Heart left ventricle (tissue), 16 donors: Measurements from ENCODE around the gene POLR2A. TPM values are rescaled to one million over a fixed set of nuclear protein-coding genes. Genes with fewer than 3 reads are reported as not detected.

ENCODE experiments used
- ATAC-seq, 4 donors: fragments of 200-7000 bp; cut with Tn5 transposase; one replicate each; pipeline ENCODE4 v1.9.1; 2020 to 2022; ENCODE audit warnings: moderate library complexity in 4 of 4, mild to moderate bottlenecking in 3 of 4, moderate number of reproducible peaks in 1 of 4
- DNase-seq, 5 donors: peaks; one replicate each; pipeline ENCODE4 v3.0.0-alpha.2; 2020
- H3K27ac ChIP-seq, 12 donors: fragments of 200-600 bp; sonication (generic) in 4 of 12; one replicate each; pipeline versions ENCODE4 v1.5.0 to v1.8.0; 2016 to 2022; ENCODE audit warnings: mild to moderate bottlenecking in 2 of 12
- H3K27me3 ChIP-seq, 9 donors: fragments of 200-600 bp; sonication (generic) in 2 of 9; one replicate each; pipeline versions ENCODE4 v1.5.1 to v1.8.0; 2016 to 2022; ENCODE audit warnings: mild to moderate bottlenecking in 3 of 9
- H3K36me3 ChIP-seq, 9 donors: fragments of 200-600 bp; sonication (generic) in 2 of 9; one replicate each; pipeline versions ENCODE4 v1.5.0 to v1.8.0; 2018 to 2022; ENCODE audit warnings: mild to moderate bottlenecking in 2 of 9
- H3K4me1 ChIP-seq, 12 donors: fragments of 200-600 bp; sonication (generic) in 4 of 12; one replicate each; pipeline versions ENCODE4 v1.5.0 to v1.8.0; 2016 to 2022; ENCODE audit warnings: mild to moderate bottlenecking in 3 of 12
- H3K4me3 ChIP-seq, 12 donors: fragments of 200-600 bp; sonication (generic) in 4 of 12; one replicate each; pipeline versions ENCODE4 v1.5.0 to v1.8.0; 2017 to 2022; ENCODE audit warnings: mild to moderate bottlenecking in 9 of 12, moderate library complexity in 4 of 12
- H3K9me3 ChIP-seq, 12 donors: fragments of 200-600 bp; sonication (generic) in 4 of 12; one replicate each; pipeline versions ENCODE4 v1.5.0 to v1.8.0; 2016 to 2022; ENCODE audit warnings: mild to moderate bottlenecking in 1 of 12
- CTCF ChIP-seq, 12 donors: fragments of 200-600 bp; sonication (generic) in 4 of 12; IDR thresholded peaks; one replicate each; pipeline versions ENCODE4 v1.5.0 to v1.8.0; 2018 to 2022; ENCODE audit warnings: antibody characterized with exemption in 12 of 12, mild to moderate bottlenecking in 5 of 12
- POLR2A ChIP-seq, 2 donors: fragments of 450-650 bp; IDR thresholded peaks; one replicate each; pipeline ENCODE4 v1.6.1; 2017; ENCODE audit warnings: antibody characterized with exemption in 2 of 2, mild to moderate bottlenecking in 2 of 2, moderate library complexity in 2 of 2
- WGBS, 4 donors: extraction: QIAGEN DNeasy Blood & Tissue Kit in 2 of 4; methylation state at CpG; one replicate each; pipeline versions ENCODE4 v1.1.5 to v1.1.7; 2013 to 2018; 5-methylcytosine and 5-hydroxymethylcytosine counted together
- intact Hi-C, 10 donors: fragments of 100-400 bp; cut with DNase I; formaldehyde crosslinking; loops; one replicate each; pipeline versions ENCODE4 v1.11.1 to v1.14.2; 2022
- long read RNA-seq, 3 donors: library from polyadenylated mRNA; unstranded; transcript quantifications; one replicate each; pipeline ENCODE4 v2.0.0, GENCODE V29; 2020 to 2021
- polyA plus RNA-seq, 2 donors: library from polyadenylated mRNA; stranded (reverse); fragments of 200-250 nt; gene quantifications; one replicate each; pipeline ENCODE4 v1.2.3, GENCODE V29; 2013
- total RNA-seq, 9 donors: library from RNA; depleted of rRNA in 2 of 9; stranded (reverse); fragments of >200 nt in 2 of 9; fragmentation: NEBNext Ultra II Directional in 3 of 9; extraction: Animal tissue kit (Norgen Biotek cat#: 25700) in 3 of 9; gene quantifications; one replicate each; pipeline versions ENCODE4 v1.1.0 to v1.2.4, GENCODE V29; 2016 to 2023
- donor health status: ischemic (EF 13 %, LVEDD 7.1; RV severe dilation, severe dysfunction).
- donor health status: healthy with polysubstance abuse.
- donor health status: DM: no; HTN: yes; CAD: no.
- donor health status: DM: no; HTN: no; CAD: no.
- donor health status: ischemic (EF 25% LVEDD 6.9; RV normal size, moderate dysfunction).
- donor health status: ischemic (EF 25% LVEDD 5.7; RV mildly dilated, moderate dysfunction).
- donor health status: healthy.
- donor health status: DM: yes; HTN: yes; CAD: no.
- donor health status: ischemic (EF 35%, LVEDD 5.7; RV mildly dilated, moderate dysfunction).
- donor health status: nonischemic (EF 11% LVEDD 7.7; RV severe dilation, severe dysfunction).
- donor health status: DM: yes; HTN: yes; CAD: no.
- donor health status: PGD.
- donor health status: ischemic (EF 29% LVEDD 5.4; RV normal size, mild dysfunction).
- donor health status: nonischemic (EF 23%, LVEDD 6.1; RV moderate dilation, normal function).

The POLR2A gene
- total RNA-seq = 10 to 100 TPM; 31.4 to 77.6 (median 50.7) TPM
- polyA plus RNA-seq = 10 to 100 TPM; 17.3 to 18.5 TPM
- long read RNA-seq, donor 1, partial matches to known transcripts = 2 of 5 reads
- long read RNA-seq, donor 1, other reads (novel, unspliced or antisense) = 2 of 5 reads
- long read RNA-seq, donor 2, partial matches to known transcripts = 0 of 1 reads
- long read RNA-seq, donor 2, other reads (novel, unspliced or antisense) = 1 of 1 reads
- long read RNA-seq, donor 3, partial matches to known transcripts = 3 of 5 reads
- long read RNA-seq, donor 3, other reads (novel, unspliced or antisense) = 2 of 5 reads

- intact Hi-C loops = loop anchor here in 7 of 10 donors (1.0 to 10.0 kb wide), 14 partner anchors 47 to 249 kb away; partner anchors contain the start of genes KCTD11 (in 4 of the 7), FGF11 (in 3 of the 7), TMEM102 (in 3 of the 7) and TMEM256 (in 3 of the 7)
- Histone ChIP-seq H3K4me1 (peaks cover 8 to 76% (median 55%) of the 10 kb centered on the region in 12 donors), H3K27me3 (no peaks in the 10 kb centered on the region), H3K27ac (peak within 1 kb of the TSS; percentile 94 to 100 (median 100)), H3K36me3 (peaks cover 0 to 5% (median 0%) of the 10 kb centered on the region in 9 donors), H3K9me3 (no peaks in the 10 kb centered on the region), H3K4me3 (peak within 1 kb of the TSS; percentile 35 to 85 (median 72))
- peak in 1 of 12 donors; percentile 4 for TF ChIP-seq CTCF (IDR thresholded peaks at IDR 0.05)
- peak; percentile 99 to 100 for TF ChIP-seq POLR2A (IDR thresholded peaks at IDR 0.05)
- DNase-seq (peak; percentile 98 to 99 (median 99)), ATAC-seq (peak; percentile 84 to 90 (median 87))
- WGBS, 4 donors = 0 to 1% (median 0%) methylated on average over 56 to 64 of the region's 64 CpGs
Observed at GRCh38 chr17:7484067-7484918, at the start of gene POLR2A. POLR2A (plus strand) TSS chr17:7484366.

GRCh38 chr17:7435676-7436555 lies 48.2 kb upstream of the POLR2A start:
- Histone ChIP-seq H3K36me3 (no peaks in the 10 kb centered on the region), H3K27ac (peak overlapping the region in 11 of 12 donors; percentile 3 to 91 (median 52)), H3K27me3 (peaks cover 0 to 42% (median 8%) of the 10 kb centered on the region in 9 donors), H3K9me3 (no peaks in the 10 kb centered on the region), H3K4me1 (peaks cover 4 to 63% (median 45%) of the 10 kb centered on the region in 12 donors), H3K4me3 (peak overlapping the region; percentile 9 to 75 (median 53))
- peak in 2 of 4 donors; percentile 1 to 15 for ATAC-seq
- peak in 1 of 2 donors; percentile 11 for TF ChIP-seq POLR2A (IDR thresholded peaks at IDR 0.05)
- peak in 3 of 12 donors; percentile 21 to 30 (median 26) for TF ChIP-seq CTCF (IDR thresholded peaks at IDR 0.05)
- peak in 4 of 5 donors; percentile 27 to 50 (median 46) for DNase-seq
- intact Hi-C loops = loop anchor here (2.0 to 10.0 kb wide), 18 partner anchors 29 to 251 kb away; partner anchors contain the start of genes SENP3 (in 7 of the 10), POLR2A (in 6 of the 10), TMEM95 (in 6 of the 10) and KCTD11 (in 4 of the 10)
- 8 to 10% (median 9%) methylated on average over 42 to 49 of the region's 49 CpGs for WGBS, 4 donors

DNA sequence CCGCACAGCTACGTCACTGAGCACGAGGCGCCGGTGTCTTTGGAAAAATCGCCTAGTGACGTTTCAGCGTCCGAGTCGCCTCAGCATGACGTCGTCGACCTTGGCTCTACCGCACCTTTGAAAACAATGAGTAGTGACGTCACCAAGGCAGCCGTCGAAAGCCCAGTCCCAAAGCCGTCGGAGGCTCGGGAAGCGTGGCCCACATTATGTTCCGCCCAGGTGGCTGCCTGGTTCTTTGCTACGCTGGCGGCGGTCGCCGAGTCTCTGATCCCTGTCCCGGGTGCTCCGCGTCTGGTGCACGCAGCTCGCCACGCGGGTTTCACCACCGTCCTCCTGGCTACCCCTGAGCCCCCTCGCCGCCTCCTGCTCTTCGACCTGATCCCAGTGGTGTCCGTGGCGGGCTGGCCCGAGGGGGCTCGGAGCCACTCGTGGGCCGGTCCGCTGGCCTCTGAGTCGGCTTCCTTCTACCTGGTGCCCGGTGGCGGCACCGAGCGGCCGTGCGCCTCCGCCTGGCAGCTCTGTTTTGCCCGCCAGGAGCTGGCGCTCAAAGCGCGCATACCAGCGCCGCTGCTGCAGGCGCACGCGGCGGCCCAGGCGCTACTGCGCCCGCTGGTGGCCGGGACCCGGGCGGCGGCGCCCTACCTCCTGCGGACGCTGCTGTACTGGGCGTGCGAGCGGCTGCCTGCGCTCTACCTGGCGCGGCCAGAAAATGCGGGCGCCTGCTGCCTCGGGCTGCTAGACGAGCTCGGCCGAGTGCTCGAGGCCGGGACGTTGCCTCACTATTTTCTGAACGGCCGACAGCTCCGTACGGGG lies 47.4 kb upstream of the POLR2A start:
- Histone ChIP-seq H3K36me3 (no peaks in the 10 kb centered on the region), H3K27me3 (peaks cover 0 to 44% (median 8%) of the 10 kb centered on the region in 9 donors), H3K4me1 (peaks cover 4 to 63% (median 45%) of the 10 kb centered on the region in 12 donors), H3K27ac (peak overlapping the region; percentile 8 to 91 (median 68)), H3K4me3 (peak overlapping the region in 11 of 12 donors; percentile 2 to 75 (median 55)), H3K9me3 (no peaks in the 10 kb centered on the region)
- intact Hi-C loops = loop anchor here (1.0 to 10.0 kb wide), 17 partner anchors 34 to 251 kb away; partner anchors contain the start of genes SENP3 (in 9 of the 10), POLR2A (in 6 of the 10), TMEM95 (in 6 of the 10) and KCTD11 (in 4 of the 10)
- TF ChIP-seq POLR2A (IDR thresholded peaks at IDR 0.05) = no peak
- peak; percentile 74 to 95 (median 84) for TF ChIP-seq CTCF (IDR thresholded peaks at IDR 0.05)
- 5 to 37% (median 7%) methylated on average over 5 to 92 of the region's 92 CpGs for WGBS, 4 donors
- DNase-seq (peak; percentile 80 to 89 (median 84)), ATAC-seq (peak; percentile 30 to 82 (median 70))
